Chondrocyte (in vitro differentiated cells): ENCODE results near the gene NLN. TPM values are rescaled to one million over a fixed set of nuclear protein-coding genes. Genes with fewer than 3 reads are reported as not detected.

Source experiments
- DNase-seq: peaks from one replicate; pipeline ENCODE4 v3.0.0; 2021; ENCODE audit warnings: mixed read lengths, low spot score
- H3K27ac Mint-ChIP-seq: one replicate; pipeline ENCODE4 v1.8.0; 2021; ENCODE audit warnings: mild to moderate bottlenecking, moderate library complexity, mixed read lengths; ENCODE audit not compliant: unreplicated experiment
- H3K27me3 Mint-ChIP-seq: 2 replicates; pipeline ENCODE4 v1.8.0; 2021; ENCODE audit warnings: low read depth, mixed read lengths
- H3K36me3 Mint-ChIP-seq: 2 replicates; pipeline ENCODE4 v1.8.0; 2021; ENCODE audit warnings: low read depth, mixed read lengths
- H3K4me1 Mint-ChIP-seq: 2 replicates; pipeline ENCODE4 v1.8.0; 2021; ENCODE audit warnings: low read depth, mild to moderate bottlenecking, mixed read lengths
- H3K4me3 Mint-ChIP-seq: one replicate; pipeline ENCODE4 v1.8.0; 2021; ENCODE audit warnings: mild to moderate bottlenecking, moderate library complexity, mixed read lengths; ENCODE audit not compliant: unreplicated experiment
- H3K9me3 Mint-ChIP-seq: 2 replicates; pipeline ENCODE4 v1.8.0; 2021; ENCODE audit warnings: low read depth, mixed read lengths
- CTCF ChIP-seq: fragments of 200-600 bp; sonication (generic); IDR thresholded peaks from 2 replicates; pipeline ENCODE4 v1.5.0; 2021; ENCODE audit warnings: antibody characterized with exemption, mild to moderate bottlenecking, moderate library complexity
- total RNA-seq: library from RNA; stranded (reverse); gene quantifications from 3 replicates; pipeline ENCODE4 v1.2.1, GENCODE V29; 2021

NLN gene
- total RNA-seq, 1 donor from 2014 or later = 38.6 TPM

GRCh38 chr5:65819905-65820240, 97.9 kb downstream of the NLN start:
- Mint-ChIP-seq H3K9me3 (no peaks in the 10 kb centered on the region), H3K4me3 (no peak overlapping the region), H3K27me3 (no peaks in the 10 kb centered on the region), H3K36me3 (peaks cover 29% of the 10 kb centered on the region), H3K27ac (peak overlapping the region; percentile 83), H3K4me1 (peaks cover 21% of the 10 kb centered on the region)
- no peak for TF ChIP-seq CTCF
- DNase-seq = no peak

- Mint-ChIP-seq H3K9me3 (no peaks in the 10 kb centered on the region), H3K36me3 (peaks cover 27% of the 10 kb centered on the region), H3K4me1 (peaks cover 21% of the 10 kb centered on the region)
Observed at GRCh38 chr5:65820373-65820772, 98.4 kb downstream of the NLN start.

GRCh38 chr5:65821966-65822365, 100.0 kb downstream of the NLN start:
- Mint-ChIP-seq H3K27me3 (no peaks in the 10 kb centered on the region), H3K27ac (no peak overlapping the region), H3K9me3 (no peaks in the 10 kb centered on the region), H3K36me3 (peaks cover 18% of the 10 kb centered on the region), H3K4me3 (no peak overlapping the region), H3K4me1 (peaks cover 21% of the 10 kb centered on the region)
- no peak for TF ChIP-seq CTCF
- no peak for DNase-seq

More at GRCh38 chr5:65820373-65820772, 98.4 kb downstream of the NLN start:
- Mint-ChIP-seq H3K27ac (no peak overlapping the region), H3K4me3 (no peak overlapping the region), H3K27me3 (no peaks in the 10 kb centered on the region)
- DNase-seq = no peak
- no peak for TF ChIP-seq CTCF

GRCh38 chr5:65822710-65823109, 100.7 kb downstream of the NLN start:
- Mint-ChIP-seq H3K4me3 (no peak overlapping the region), H3K4me1 (peaks cover 27% of the 10 kb centered on the region), H3K27ac (no peak overlapping the region), H3K9me3 (no peaks in the 10 kb centered on the region), H3K27me3 (no peaks in the 10 kb centered on the region), H3K36me3 (peaks cover 18% of the 10 kb centered on the region)
- DNase-seq = no peak
- TF ChIP-seq CTCF = no peak

GRCh38 chr5:65823204-65823603, 101.2 kb downstream of the NLN start:
- H3K4me1 Mint-ChIP-seq = peaks cover 31% of the 10 kb centered on the region
- TF ChIP-seq CTCF = no peak
- no peak overlapping the region for H3K27ac Mint-ChIP-seq
- no peaks in the 10 kb centered on the region for H3K27me3 Mint-ChIP-seq
- no peaks in the 10 kb centered on the region for H3K9me3 Mint-ChIP-seq
- no peak overlapping the region for H3K4me3 Mint-ChIP-seq
- H3K36me3 Mint-ChIP-seq = peaks cover 18% of the 10 kb centered on the region
- DNase-seq = no peak
